Activated CD4-positive, CD25-positive, alpha-beta regulatory T cell treated with anti-CD3 and anti-CD28 coated beads, Interleukin-2, amount 50 U/mL, for 16 hours (primary cell): ENCODE results near the gene LMF2.
"Not testable (repeated sequence)": the region's sequence is repeated elsewhere in the genome, so short reads cannot be mapped to it uniquely, and the experiment has no call there.

Source experiments
- DNase-seq: peaks from one replicate; pipeline ENCODE4 v3.0.0-alpha.2; 2020; ENCODE audit warnings: low read depth, low spot score

Gene LMF2

DNA sequence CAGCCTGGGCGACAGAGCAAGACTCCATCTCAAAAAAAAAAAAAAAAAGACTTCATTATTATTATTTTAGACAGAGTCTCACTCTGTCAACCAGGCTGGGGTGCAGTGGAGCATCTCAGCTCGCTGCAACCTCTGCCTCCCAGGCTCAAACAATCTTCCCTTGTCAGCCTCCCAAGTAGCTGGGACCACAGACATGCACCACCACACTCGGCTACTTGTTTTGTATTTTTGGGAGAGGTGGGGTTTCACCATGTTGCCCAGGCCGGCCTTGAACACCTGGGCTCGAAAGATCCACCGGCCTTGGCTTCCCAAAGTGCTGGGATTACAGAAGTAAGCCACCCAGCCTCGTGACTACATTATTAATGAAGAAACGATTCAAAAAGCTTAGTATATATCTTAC is 27.6 kb upstream of the LMF2 start:
- DNase-seq = no peak

DNA sequence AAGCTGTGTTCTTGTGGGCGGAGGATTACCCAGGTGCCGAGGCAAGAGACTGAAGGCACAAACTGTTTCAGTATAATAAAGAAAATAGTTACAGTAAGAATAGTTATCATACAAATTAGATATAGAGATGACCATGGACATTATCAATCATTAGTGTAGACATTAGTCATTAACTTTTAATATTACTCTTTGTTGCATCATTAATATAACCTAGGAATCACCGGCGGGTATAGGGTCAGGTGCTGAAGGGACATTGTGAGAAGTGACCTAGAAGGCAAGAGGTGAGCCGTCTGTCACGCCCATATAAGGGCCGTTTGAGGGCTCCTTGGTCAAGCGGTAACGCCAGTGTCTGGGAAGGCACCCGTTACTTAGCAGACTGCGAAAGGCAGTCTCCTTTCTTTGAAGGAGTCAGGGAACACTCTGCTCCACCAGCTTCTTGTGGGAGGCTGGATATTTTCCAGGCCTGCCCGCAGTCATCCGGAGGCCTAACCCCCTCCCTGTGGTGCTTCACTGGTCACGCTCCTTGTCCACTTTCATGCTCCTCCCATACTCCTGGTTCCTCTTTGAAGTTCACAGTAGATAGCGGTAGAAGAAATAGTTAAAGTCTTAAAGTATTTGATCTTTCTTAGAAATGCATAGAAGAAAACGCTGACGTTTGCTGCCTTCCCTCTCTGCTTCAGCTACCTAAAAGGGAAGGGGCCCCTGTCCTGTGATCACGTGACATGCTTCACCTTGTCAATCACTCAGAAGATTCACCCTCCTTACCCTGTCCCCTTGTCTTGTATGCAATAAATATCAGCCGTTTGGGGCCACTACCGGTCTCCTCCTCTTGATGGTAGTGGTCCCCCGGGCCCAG is 26.6 kb upstream of the LMF2 start:
- DNase-seq = not testable (repeated sequence)

DNA sequence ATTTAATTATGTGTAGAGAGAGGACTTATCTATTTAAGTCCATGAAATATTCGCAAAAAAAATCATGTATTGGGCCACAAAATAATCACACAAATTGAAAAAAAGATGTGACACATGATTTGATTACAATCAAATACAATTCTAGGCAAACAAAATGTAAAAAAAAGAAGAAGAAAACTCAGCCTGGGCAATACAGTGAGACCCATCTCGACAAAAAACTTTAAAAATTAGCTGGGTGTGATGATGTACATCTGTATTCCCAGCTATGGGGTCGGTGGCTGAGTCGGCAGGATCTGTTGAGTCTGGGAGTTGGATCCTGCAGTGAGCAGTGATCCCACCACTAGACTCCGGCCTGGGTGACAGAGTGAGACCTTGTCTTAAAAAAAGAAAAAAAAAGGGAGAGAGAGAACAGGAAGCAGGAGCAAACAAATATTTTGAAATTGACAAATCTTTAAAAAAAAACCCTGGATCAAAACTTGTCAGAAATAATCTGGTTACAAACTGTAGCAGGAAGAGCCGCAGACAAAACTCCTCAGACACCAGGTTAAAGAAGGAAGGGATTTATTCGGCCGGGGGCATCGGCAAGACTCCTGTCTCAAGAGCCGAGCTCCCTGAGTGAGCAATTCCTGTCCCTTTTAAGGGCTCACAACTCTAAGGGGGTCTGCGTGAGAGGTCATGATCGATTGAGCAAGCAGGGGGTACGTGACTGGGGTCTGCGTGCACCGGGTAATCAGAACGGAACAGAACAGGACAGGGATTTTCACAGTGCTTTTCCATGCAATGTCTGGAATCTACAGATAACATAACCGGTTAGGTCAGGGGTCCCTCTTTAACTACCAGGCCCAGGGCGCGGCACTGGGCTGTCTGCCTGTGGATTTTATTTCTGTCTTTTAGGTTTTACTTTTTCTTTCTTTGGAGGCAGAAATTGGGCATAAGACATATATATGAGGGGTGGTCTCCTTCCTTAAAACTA is 25.6 kb upstream of the LMF2 start:
- DNase-seq = no peak

DNA sequence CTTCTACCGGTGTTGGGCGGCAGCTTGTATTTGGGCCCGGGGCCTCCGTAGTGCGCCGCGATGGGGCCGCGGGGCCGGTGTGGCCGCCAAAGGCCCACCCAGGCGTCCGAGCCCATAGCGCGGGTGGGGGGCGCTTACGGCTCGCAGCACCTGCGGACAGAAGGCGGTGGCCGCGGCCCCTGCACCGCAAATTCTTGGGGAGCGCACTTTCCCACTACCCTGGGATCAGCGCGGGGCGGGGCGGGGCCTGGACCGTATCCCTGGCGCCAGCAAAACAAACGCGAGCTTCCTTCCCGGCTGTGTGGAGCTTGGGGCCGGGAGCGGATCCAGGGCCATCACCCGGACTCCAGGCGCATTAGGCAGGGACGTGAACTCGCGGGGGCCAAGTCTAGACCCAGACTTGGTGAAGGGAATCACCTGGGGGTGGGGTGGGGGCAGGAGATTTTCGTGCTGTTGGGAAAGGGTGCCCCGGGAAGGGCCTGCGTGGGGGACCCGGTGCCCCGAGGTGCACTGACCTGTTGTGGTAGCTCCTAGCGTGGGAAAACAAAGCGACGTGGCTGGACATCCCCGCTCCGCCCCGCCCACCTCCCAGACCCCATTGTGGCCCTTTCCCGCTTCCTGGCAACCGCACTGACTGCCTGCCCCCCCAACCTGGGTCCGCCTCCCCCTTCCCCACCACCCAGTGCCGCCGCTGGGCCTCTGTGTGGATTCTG is 24.6 kb upstream of the LMF2 start:
- DNase-seq = no peak

DNA sequence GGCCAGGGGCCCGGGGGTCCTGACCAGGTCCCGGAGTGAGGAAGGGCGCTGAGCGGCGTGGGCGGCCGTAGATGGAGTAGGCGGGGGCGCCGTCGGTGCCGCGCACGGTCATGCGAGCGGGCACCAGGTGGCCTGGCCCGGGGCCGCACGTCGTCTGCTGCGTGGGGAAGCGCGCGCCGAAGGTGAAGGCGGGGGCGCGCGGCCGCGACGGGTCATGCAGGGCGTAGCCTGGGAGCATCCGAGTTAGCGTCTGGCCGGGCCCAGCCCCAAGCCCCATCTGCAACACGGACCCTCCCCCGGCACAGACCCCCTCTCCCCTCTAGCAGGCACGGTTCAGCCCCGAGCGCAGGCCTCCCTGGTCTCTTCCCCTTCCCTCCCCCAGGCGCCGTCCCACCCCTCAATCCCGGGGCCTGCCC is 24.1 kb upstream of the LMF2 start:
- DNase-seq = no peak

GRCh38 chr22:50530877-50531545 is 23.5 kb upstream of the LMF2 start:
- peak; percentile 66 for DNase-seq

- DNase-seq = no peak
These were observed 23.0 kb upstream of the LMF2 start for GRCh38 chr22:50530580-50530876.

- no peak for DNase-seq
These were observed 22.5 kb upstream of the LMF2 start, which contains the start of gene TYMP for GRCh38 chr22:50529897-50530579. Gene TYMP, minus strand, starts transcription at chr22:50530012. Its CDS starts 303 bp downstream, at chr22:50529709.

- no peak for DNase-seq
These were observed 22.0 kb upstream of the LMF2 start for GRCh38 chr22:50529416-50529896.

DNA sequence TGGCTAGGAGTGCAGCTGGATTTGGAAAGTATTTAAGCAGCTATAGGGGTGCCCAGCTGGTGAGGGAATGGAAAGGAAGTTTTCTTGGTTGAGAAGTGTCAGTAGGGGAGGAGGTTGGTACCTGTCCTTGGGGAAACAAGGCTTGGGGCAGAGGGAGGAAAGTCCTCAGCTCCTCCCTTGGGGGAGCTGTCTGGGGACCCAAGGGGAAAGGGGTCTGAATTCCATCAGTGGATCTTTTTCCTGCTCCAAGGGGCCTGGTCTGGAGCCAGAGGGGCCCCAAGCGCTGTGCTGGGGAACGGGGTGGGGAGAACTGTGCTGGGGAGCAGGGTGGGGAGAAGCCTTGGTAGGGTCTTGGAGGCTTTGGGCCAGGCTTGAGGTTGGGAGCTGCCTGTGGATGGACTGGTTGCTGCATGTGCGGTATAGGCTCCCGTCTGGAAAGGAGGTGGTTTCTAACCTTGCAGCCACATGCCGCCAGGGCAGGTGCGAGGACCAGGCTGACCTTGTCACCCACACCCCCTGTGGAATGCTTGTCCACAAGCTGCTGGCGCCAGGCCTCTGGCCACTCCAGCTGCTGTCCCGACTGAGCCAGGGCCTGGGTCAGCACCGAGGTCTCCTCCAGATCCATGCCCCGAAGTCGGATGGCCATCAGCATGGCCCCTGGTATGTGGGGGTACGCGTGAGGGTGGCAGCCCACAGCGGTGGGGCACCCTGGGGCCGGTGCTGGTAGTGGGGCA is 21.3 kb upstream of the LMF2 start:
- DNase-seq = no peak

GRCh38 chr22:50527921-50528681 is 20.6 kb upstream of the LMF2 start:
- no peak for DNase-seq

DNA sequence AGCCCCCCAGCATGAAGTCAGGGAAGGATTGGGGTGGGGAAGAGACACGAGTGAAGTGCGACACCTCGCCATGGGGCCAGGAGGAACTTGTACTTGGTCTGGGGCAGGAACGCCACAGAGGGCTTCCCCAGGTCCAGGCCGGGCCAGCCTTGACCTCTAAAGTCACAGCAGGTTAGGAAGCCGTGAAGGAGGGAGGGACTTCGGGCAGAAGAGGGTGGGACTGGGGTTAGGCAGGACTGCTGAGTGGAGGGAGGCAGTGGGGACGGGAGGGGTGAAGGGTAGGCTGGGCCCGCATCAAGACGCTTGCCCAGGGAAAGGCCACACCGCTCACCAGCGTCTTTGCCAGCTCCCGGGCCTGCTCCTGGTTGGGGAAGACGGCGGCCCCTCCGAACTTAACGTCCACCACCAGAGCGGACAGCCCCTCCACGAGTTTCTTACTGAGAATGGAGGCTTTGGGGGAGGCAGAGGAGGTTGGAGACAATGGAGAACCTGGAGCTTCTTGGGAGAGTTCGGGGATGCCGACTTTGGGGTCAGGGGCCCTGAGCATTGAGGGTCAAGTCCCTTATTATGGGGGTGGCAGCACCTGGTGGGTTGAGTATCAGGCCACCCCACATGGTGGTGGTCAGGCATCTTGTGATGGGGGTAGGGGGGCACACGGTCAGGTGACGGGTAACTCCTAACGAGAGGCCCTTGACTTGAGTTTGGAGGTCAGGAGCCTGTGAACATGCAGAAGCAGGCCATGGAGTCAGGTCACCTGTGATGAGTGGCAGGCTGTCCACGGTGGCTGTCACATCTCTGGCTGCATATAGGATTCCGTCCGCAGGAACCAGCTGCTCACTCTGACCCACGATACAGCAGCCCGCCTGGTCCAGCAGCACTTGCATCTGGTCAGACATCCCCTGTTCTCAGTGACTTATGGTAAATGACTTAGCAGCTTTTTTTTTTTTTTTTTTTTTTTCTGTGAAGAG is 19.6 kb upstream of the LMF2 start:
- DNase-seq = no peak

DNA sequence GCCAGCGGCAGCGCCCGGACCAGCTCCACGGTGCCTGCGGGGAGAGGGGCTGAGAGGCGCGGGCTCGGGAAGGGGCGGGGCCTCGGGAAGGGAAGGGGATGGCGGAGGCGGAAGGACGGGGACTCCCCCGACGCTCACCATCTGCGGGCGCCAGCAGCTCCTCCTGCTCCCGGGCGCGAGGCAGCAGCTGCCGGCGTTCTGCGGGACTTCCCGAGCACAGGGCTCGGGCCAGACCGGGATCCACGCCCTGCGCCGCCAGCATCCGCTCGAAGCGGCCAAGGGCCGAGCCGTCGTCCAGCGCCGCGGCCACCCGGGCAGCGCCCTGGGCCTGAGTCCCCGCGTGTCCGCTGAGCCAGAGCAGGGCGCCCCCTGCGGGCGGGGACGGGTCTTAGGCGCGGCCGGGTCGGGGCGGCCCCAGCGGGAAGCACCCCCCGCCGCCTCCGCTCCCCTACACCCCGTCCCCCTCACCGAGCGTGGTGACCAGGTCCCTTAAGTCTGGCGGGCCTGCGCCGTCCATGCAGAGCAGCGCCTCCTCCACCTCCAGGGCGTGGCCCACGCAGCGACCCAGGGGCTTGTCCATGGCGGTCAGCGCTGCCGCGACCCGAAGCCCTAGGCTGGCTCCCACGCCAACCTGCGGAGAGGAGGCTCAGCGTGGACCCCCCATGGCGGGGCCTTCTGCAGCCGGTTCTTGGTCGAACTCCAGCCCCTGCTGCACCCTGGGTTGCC is 18.8 kb upstream of the LMF2 start:
- DNase-seq = peak; percentile 56

GRCh38 chr22:50525858-50526107 is 18.3 kb upstream of the LMF2 start:
- no peak for DNase-seq

DNA sequence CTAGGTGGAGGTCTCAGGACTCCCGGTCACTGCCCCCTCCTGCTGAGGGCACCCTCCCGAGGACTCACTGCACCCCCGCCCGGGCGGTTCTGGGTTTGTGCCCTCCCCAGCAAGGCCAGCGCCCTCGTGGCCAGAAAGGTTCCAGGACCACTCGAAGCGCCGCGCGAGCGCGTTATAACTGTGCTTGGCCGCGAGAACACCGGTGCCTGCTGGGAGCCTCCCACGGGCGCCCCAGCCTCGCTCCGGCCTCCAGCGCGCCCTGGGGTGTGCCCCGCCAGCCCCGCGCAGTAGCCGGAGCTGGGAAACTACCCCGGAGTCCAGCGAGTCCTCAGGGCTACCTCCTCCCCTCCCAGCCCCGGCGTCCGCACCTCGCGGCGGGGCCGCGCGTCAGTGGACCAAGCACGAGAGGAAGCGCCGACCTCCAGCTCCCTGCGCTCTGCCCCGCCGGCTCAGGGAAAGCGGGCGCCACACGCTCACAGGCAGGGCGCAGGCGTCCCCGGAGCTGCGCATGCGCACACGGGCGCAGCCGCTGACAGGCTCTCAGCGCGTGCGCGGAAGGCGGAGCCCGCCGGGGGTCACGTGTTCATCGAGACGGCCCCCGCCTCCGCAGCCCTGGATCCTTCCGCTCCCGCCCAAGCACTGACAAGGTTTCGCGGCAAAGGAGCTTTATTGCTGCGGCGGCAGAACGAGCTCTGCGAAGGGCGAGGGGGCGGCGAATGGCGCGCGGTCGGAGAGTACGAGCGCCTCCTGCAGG is 17.8 kb upstream of the LMF2 start, which contains the start of gene SCO2:
SCO2 (minus strand) TSS at position 495 of the 754 bp plus-strand sequence. CDS start 1,187 bp downstream, outside the sequence.
- DNase-seq = peak; percentile 93

DNA sequence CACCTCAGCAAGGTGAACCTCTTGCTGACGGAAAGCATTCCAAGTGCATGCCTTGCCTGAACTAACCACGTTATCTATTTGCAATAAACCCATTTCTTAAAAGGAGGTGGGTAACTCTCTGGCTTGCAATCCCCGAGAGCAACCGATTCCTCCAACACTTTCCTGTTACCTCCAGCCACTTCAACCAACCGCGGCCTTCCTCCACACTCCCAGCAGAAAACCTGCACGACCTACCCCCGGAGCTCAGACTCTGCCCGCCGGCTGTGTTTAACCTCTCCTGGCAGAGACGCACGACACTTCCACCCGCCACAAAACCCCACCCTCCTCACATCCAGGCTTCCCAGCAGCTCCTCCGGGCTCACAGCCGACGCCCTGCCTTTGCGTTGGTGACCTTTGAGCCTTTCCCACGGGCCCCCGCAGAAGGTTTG is 17.2 kb upstream of the LMF2 start:
- DNase-seq = no peak
